ENCODE measurements around the gene NR0B2. TPM values are rescaled to one million over a fixed set of nuclear protein-coding genes. Genes with fewer than 3 reads are reported as not detected.
"Not testable (repeated sequence)": the region's sequence is repeated elsewhere in the genome, so short reads cannot be mapped to it uniquely, and the experiment has no call there.

Gene NR0B2
- polyA plus RNA-seq, 2 of the 4 experiments (the other 2 are of a cell fraction) = not detected

DNA sequence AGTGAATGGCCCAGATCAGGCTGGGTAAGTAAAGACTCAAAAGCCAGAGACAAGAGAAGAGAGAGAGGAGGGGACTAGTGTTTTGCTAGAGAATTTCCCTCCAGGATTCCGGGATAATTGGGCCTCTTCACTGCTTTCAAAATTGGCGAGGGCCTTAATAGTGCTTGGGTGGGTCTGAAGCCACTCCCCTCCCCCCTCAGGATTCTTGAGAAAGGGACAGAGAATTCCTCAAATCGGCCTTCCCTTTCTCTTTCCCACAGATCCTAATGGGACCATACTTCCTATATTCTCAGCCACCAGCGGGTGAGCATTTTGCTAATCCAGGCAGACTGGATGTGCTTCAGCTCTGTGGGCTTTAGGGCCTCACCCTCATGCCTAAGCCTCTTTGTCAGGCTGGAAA, 38.9 kb downstream of the NR0B2 start (continued):
- TF ChIP-seq, protein P1, sequence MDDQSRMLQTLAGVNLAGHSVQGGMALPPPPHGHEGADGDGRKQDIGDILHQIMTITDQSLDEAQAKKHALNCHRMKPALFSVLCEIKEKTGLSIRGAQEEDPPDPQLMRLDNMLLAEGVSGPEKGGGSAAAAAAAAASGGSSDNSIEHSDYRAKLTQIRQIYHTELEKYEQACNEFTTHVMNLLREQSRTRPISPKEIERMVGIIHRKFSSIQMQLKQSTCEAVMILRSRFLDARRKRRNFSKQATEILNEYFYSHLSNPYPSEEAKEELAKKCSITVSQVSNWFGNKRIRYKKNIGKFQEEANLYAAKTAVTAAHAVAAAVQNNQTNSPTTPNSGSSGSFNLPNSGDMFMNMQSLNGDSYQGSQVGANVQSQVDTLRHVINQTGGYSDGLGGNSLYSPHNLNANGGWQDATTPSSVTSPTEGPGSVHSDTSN (IDR thresholded peaks at IDR 0.05) = no peak
- TF ChIP-seq MAFK (IDR thresholded peaks at IDR 0.05; ENCODE audit: partially characterized antibody) (no peak), FOSB (CRISPR knock-in tag; IDR thresholded peaks at IDR 0.05) (no peak), MYC (IDR thresholded peaks at IDR 0.05; ENCODE audit: borderline replicate concordance, low read length) (no peak), MAZ (IDR thresholded peaks at IDR 0.05; ENCODE audit: borderline replicate concordance, low read depth, low read length) (no peak)

DNA sequence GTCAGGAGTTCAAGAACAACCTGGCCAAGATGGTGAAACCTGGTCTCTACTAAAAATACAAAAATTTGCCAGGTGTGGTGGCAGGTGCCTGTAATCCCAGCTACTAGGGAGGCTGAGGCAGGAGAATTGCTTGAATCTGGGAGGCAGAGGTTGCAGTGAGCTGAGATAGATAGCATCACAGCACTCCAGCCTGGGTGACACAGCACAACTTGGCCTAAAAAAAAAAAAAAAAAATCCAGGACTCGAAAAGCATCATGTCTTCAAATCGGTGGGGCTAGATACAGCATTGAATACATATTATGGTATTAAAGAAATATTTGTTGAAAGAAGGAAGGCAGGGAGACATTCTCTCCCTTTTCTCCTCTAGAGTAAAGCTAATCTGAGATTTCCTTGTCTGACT, 40.7 kb downstream of the NR0B2 start:
- not testable (repeated sequence) for H3K4me3 ChIP-seq; FAIRE-seq; DNase-seq (ENCODE audit: low read depth in 1 of 2, low spot score in 1 of 2); H3K4me1 ChIP-seq; H3K27ac ChIP-seq; H3K4me2 ChIP-seq; ATAC-seq; H3K9me3 ChIP-seq
- CTCF ChIA-PET = interaction anchor here (0.6 to 10.7 kb wide), 9 partner anchors 15 to 456 kb away, joined by 3 to 69 read pairs (median 5); no protein-coding TSS in a partner anchor
- 77% methylated on average over 2 of the region's 2 CpGs for WGBS (ENCODE audit: missing lambda C conversion rate)
- POLR2A ChIA-PET = interaction anchor here (0.7 kb wide), 1 partner anchor 28 kb away, joined by 3 read pairs; no protein-coding TSS in a partner anchor

DNA sequence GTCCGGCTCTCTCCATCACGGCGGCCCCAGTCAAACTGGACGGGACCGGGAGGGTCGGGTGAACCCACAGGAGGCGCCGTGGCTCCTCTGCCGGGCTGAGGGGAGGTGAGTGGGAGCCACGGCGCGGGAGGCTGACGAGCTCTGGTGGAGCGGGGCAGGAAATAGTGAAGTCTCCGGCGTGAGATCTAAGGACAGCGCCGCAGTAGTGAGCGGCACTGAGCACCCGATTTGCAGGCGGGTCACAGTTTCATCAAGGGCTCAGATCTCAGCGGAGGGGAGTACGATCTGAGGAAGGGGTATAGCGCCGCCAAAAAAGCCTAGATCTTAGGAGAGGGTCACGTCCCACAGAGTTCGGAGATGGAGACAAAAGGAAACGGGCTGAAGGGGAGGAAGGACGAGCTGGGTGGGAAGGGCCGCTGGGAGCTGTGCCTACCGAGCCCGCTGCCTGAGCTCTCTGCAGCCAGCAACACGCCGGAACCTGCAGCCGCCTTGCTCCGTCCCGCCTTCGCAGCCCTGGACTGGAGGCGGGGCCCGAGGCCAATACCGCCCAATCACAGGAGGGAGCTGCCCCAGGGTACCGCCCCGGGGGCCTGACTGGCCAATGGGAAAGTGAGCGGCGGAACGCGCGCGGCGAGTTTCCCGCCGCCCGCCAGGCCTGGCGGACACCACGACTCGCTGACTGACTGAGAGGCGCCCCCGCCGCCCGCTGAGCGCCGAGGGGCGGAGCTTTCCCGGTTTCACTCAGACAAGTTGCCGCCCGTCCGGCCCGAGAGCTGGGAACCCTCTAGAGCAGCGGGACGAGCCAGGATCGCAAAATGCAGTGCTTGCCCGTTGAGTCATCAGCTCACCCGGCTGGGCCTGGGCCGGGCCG, 48.9 kb downstream of the NR0B2 start:
- ATAC-seq = peak; percentile 76 to 89
- H3K4me2 ChIP-seq = peak overlapping the region; percentile 100
- 2% methylated on average over 27 of the region's 75 CpGs for WGBS (ENCODE audit: missing lambda C conversion rate)
- H3K27ac ChIP-seq = peak overlapping the region; percentile 99 to 100
- no peak for FAIRE-seq
- H3K4me1 ChIP-seq = peaks cover 30% of the 10 kb centered on the region
- H3K9me3 ChIP-seq = no peaks in the 10 kb centered on the region
- TF ChIP-seq, protein P2, sequence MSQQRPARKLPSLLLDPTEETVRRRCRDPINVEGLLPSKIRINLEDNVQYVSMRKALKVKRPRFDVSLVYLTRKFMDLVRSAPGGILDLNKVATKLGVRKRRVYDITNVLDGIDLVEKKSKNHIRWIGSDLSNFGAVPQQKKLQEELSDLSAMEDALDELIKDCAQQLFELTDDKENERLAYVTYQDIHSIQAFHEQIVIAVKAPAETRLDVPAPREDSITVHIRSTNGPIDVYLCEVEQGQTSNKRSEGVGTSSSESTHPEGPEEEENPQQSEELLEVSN (IDR thresholded peaks at IDR 0.05; ENCODE audit: borderline replicate concordance, low read depth) = peak; percentile 80; the same call in 1 of the 2 replicates
- TF ChIP-seq ZNF302 (CRISPR knock-in tag; IDR thresholded peaks at IDR 0.05) (no peak), FOXS1 (CRISPR knock-in tag; IDR thresholded peaks at IDR 0.05) (no peak), JUN (IDR thresholded peaks at IDR 0.05) (peak; percentile 32 to 70; a peak in 3 of 5 replicates), POLR2A (IDR thresholded peaks at IDR 0.05; ENCODE audit: low read length) (peak; percentile 98), BHLHE40 (IDR thresholded peaks at IDR 0.05; ENCODE audit: low read depth, low read length) (no peak), CHD4 (IDR thresholded peaks at IDR 0.05; ENCODE audit: borderline replicate concordance) (no peak)
- TF ChIP-seq, protein P3, sequence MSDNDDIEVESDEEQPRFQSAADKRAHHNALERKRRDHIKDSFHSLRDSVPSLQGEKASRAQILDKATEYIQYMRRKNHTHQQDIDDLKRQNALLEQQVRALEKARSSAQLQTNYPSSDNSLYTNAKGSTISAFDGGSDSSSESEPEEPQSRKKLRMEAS (IDR thresholded peaks at IDR 0.05) = peak; percentile 74; the same call in 1 of the 2 replicates
- TF ChIP-seq, protein P4, sequence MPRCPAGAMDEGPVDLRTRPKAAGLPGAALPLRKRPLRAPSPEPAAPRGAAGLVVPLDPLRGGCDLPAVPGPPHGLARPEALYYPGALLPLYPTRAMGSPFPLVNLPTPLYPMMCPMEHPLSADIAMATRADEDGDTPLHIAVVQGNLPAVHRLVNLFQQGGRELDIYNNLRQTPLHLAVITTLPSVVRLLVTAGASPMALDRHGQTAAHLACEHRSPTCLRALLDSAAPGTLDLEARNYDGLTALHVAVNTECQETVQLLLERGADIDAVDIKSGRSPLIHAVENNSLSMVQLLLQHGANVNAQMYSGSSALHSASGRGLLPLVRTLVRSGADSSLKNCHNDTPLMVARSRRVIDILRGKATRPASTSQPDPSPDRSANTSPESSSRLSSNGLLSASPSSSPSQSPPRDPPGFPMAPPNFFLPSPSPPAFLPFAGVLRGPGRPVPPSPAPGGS (IDR thresholded peaks at IDR 0.05) = peak; percentile 45; the same call in 1 of the 3 replicates
- DNase-seq (ENCODE audit: low read depth in 1 of 2, low spot score in 1 of 2) = peak; percentile 65 to 96
- H3K4me3 ChIP-seq = peak overlapping the region; percentile 66
- ChIA-PET CTCF (interaction anchor here (1.0 to 6.3 kb wide), 10 partner anchors 8 to 263 kb away, joined by 3 to 36 read pairs (median 6); partner anchors contain the start of gene ZDHHC18), POLR2A (interaction anchor here (0.5 to 2.3 kb wide), 9 partner anchors 15 to 159 kb away, joined by 3 to 18 read pairs (median 4); partner anchors contain the start of genes GPATCH3, GPN2, PIGV and ZDHHC18)

DNA sequence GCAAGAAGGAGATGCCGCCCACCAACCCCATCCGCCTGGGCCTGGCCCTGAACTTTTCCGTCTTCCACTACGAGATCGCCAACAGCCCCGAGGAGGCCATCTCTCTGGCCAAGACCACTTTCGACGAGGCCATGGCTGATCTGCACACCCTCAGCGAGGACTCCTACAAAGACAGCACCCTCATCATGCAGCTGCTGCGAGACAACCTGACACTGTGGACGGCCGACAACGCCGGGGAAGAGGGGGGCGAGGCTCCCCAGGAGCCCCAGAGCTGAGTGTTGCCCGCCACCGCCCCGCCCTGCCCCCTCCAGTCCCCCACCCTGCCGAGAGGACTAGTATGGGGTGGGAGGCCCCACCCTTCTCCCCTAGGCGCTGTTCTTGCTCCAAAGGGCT, 50.1 kb downstream of the NR0B2 start:
- Histone ChIP-seq H3K27ac (peak overlapping the region; percentile 90 to 99), H3K4me3 (peak overlapping the region; percentile 66), H3K9me3 (no peaks in the 10 kb centered on the region), H3K4me1 (peaks cover 30% of the 10 kb centered on the region), H3K4me2 (peak overlapping the region; percentile 100)
- CTCF ChIA-PET = interaction anchor here (0.8 to 7.2 kb wide), 6 partner anchors 14 to 261 kb away, joined by 3 to 57 read pairs (median 13); no protein-coding TSS in a partner anchor
- ATAC-seq (peak; percentile 1 to 4; a peak in 4 of 6 replicates), DNase-seq (ENCODE audit: low read depth in 1 of 2, low spot score in 1 of 2) (no peak), FAIRE-seq (no peak)
- WGBS (ENCODE audit: missing lambda C conversion rate) = 0% methylated on average over 4 of the region's 20 CpGs
- no peak for TF ChIP-seq KDM5A (IDR thresholded peaks at IDR 0.05)
- TF ChIP-seq, protein P2 (IDR thresholded peaks at IDR 0.05; ENCODE audit: borderline replicate concordance, low read depth) = 0 out of 2 replicates have a peak, but pooled peaks have one; percentile 6
- POLR2A ChIA-PET = interaction anchor here (0.6 to 1.4 kb wide), 2 partner anchors 15 to 130 kb away, joined by 5 read pairs; partner anchors contain the start of gene TRNP1

Measured in A549 (cell line).